ENCODE data around the gene ZBTB45. TPM values are rescaled to one million over a fixed set of nuclear protein-coding genes. Genes with fewer than 3 reads are reported as not detected.

Gene ZBTB45
- total RNA-seq, 4 donors from 2014 or later: 0.88 to 17.8 (median 3.8) TPM

GRCh38 chr19:58479303-58479702, 40.3 kb downstream of the ZBTB45 start:
- intact Hi-C loops (cut with DNase I; ENCODE audit: low total_unique reads): no loop called here
- Histone ChIP-seq H3K36me3 (no peaks in the 10 kb centered on the region), H3K27ac (no peak overlapping the region), H3K4me3 (no peak overlapping the region), H3K27me3 (no peaks in the 10 kb centered on the region), H3K4me1 (peaks cover 0 to 5% of the 10 kb centered on the region in 2 donors), H3K9me3 (no peaks in the 10 kb centered on the region)
- TF ChIP-seq CTCF (IDR thresholded peaks at IDR 0.05) (no peak), POLR2A (IDR thresholded peaks at IDR 0.05) (no peak)
- no peak for DNase-seq

GRCh38 chr19:58477871-58478270, 41.7 kb downstream of the ZBTB45 start:
- no peak for DNase-seq
- H3K36me3 ChIP-seq: no peaks in the 10 kb centered on the region

GRCh38 chr19:58477130-58477529, 42.5 kb downstream of the ZBTB45 start:
- Histone ChIP-seq H3K27ac (peak overlapping the region; percentile 84 to 87), H3K4me1 (peaks cover 0 to 5% of the 10 kb centered on the region in 2 donors), H3K4me3 (no peak overlapping the region), H3K27me3 (no peaks in the 10 kb centered on the region), H3K36me3 (no peaks in the 10 kb centered on the region), H3K9me3 (no peaks in the 10 kb centered on the region)
- intact Hi-C loops (cut with DNase I; ENCODE audit: low total_unique reads): no loop called here
- no peak for DNase-seq
- TF ChIP-seq CTCF (IDR thresholded peaks at IDR 0.05): no peak
- TF ChIP-seq POLR2A (IDR thresholded peaks at IDR 0.05): no peak

More at GRCh38 chr19:58477871-58478270, 41.7 kb downstream of the ZBTB45 start:
- no peaks in the 10 kb centered on the region for H3K27me3 ChIP-seq
- H3K4me1 ChIP-seq: peaks cover 0 to 5% of the 10 kb centered on the region in 2 donors
- H3K4me3 ChIP-seq: no peak overlapping the region
- no peak for TF ChIP-seq POLR2A (IDR thresholded peaks at IDR 0.05)
- intact Hi-C loops (cut with DNase I; ENCODE audit: low total_unique reads): no loop called here
- no peak overlapping the region for H3K27ac ChIP-seq
- no peaks in the 10 kb centered on the region for H3K9me3 ChIP-seq

- no peak for DNase-seq
- H3K9me3 ChIP-seq: no peaks in the 10 kb centered on the region
- H3K36me3 ChIP-seq: no peaks in the 10 kb centered on the region
- no peaks in the 10 kb centered on the region for H3K27me3 ChIP-seq
- peak overlapping the region; percentile 84 to 87 for H3K27ac ChIP-seq
- intact Hi-C loops (cut with DNase I; ENCODE audit: low total_unique reads): no loop called here
- H3K4me3 ChIP-seq: peak overlapping the region; percentile 55 to 58
- peaks cover 0 to 5% of the 10 kb centered on the region in 2 donors for H3K4me1 ChIP-seq
- TF ChIP-seq POLR2A (IDR thresholded peaks at IDR 0.05): no peak
- TF ChIP-seq CTCF (IDR thresholded peaks at IDR 0.05): no peak
These were observed 43.1 kb downstream of the ZBTB45 start for GRCh38 chr19:58476498-58477015.

GRCh38 chr19:58475714-58476497, 43.7 kb downstream of the ZBTB45 start, which contains the start of gene ZNF446:
ZNF446 (plus strand) TSS chr19:58476352; CDS start chr19:58477219, 867 bp downstream.
- no peaks in the 10 kb centered on the region for H3K36me3 ChIP-seq
- DNase-seq: peak; percentile 96 to 98
- H3K4me3 ChIP-seq: peak within 1 kb of the TSS; percentile 55 to 58
- intact Hi-C loops (cut with DNase I; ENCODE audit: low total_unique reads): no loop called here
- TF ChIP-seq POLR2A (IDR thresholded peaks at IDR 0.05) (peak in 1 of 2 donors; percentile 55), CTCF (IDR thresholded peaks at IDR 0.05) (peak in 1 of 4 experiments; percentile 4)
- peaks cover 0 to 5% of the 10 kb centered on the region in 2 donors for H3K4me1 ChIP-seq
- no peaks in the 10 kb centered on the region for H3K9me3 ChIP-seq
- H3K27ac ChIP-seq: peak within 1 kb of the TSS; percentile 84 to 87
- H3K27me3 ChIP-seq: no peaks in the 10 kb centered on the region

Measured in uterus (tissue), 4 donors.